ENCODE results near the gene ARNT2. TPM values are rescaled to one million over a fixed set of nuclear protein-coding genes. Genes with fewer than 3 reads are reported as not detected.

Gene ARNT2
- total RNA-seq, 1 donor from 2014 or later = 72.4 TPM

DNA sequence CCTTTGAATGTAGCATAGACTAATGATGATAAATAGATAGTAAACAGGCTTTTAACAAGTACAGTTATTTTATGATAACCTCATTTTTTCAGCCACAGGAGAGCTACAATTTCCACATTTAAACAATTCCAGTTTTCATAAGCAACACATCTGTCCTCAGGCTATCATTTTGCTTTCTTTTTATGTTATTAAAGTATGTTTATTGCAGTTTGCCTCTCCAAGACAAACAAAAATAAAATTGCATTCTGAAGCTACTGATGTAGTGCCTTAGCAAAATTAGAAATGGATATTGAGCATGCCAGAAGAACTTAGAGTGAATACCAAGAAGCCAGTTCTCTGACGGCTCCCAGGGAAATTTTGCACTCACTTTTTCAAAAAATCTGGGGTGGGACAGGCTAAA is 150.4 kb downstream of the ARNT2 start:
- H3K4me1 Mint-ChIP-seq (ENCODE audit: unreplicated experiment) = peaks cover 45% of the 10 kb centered on the region
- no peaks in the 10 kb centered on the region for H3K9me3 Mint-ChIP-seq (ENCODE audit: unreplicated experiment)
- TF ChIP-seq, protein P1, sequence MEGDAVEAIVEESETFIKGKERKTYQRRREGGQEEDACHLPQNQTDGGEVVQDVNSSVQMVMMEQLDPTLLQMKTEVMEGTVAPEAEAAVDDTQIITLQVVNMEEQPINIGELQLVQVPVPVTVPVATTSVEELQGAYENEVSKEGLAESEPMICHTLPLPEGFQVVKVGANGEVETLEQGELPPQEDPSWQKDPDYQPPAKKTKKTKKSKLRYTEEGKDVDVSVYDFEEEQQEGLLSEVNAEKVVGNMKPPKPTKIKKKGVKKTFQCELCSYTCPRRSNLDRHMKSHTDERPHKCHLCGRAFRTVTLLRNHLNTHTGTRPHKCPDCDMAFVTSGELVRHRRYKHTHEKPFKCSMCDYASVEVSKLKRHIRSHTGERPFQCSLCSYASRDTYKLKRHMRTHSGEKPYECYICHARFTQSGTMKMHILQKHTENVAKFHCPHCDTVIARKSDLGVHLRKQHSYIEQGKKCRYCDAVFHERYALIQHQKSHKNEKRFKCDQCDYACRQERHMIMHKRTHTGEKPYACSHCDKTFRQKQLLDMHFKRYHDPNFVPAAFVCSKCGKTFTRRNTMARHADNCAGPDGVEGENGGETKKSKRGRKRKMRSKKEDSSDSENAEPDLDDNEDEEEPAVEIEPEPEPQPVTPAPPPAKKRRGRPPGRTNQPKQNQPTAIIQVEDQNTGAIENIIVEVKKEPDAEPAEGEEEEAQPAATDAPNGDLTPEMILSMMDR (IDR thresholded peaks at IDR 0.05) = no peak
- H3K36me3 Mint-ChIP-seq (ENCODE audit: unreplicated experiment) = peaks cover 52% of the 10 kb centered on the region
- no peak overlapping the region for H3K27ac Mint-ChIP-seq (ENCODE audit: unreplicated experiment)
- DNase-seq (ENCODE audit: extremely low spot score, unreplicated experiment) = no peak
- H3K27me3 Mint-ChIP-seq (ENCODE audit: unreplicated experiment) = no peaks in the 10 kb centered on the region
- H3K4me3 Mint-ChIP-seq (ENCODE audit: unreplicated experiment) = no peak overlapping the region

DNA sequence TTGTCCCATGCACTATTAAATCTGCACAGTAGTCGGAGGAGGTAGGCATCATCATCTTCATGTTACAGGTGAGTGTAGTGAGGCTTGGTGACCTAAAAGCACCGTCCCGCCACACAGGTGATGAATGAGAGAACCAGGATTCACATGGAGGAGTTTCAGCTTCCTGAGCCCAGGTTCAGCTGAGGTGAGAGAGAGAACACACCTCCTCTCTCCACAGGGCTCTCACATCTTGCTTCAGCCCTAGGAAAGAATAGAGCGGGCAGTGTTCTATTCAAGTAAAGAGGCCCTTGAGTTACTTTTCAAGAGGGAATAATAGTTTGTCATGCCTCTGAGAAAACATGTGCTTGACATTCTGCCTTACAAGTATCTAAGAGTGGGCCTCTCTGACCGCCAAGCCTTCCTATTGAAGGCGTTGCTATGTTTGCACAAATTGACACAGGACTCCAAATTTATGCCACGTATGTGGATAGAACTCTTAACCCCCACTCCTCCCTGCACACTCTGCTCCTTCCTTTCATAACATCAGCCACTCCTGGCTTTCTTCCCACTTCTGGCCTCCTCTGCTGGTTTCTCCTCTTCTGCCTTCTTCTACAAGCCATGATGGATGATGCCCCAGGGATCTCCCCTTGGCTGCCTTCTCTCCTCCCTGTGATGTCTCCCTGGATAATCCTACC is 152.6 kb downstream of the ARNT2 start:
- H3K4me3 Mint-ChIP-seq (ENCODE audit: unreplicated experiment) = no peak overlapping the region
- TF ChIP-seq, protein P1 (IDR thresholded peaks at IDR 0.05) = no peak
- no peak overlapping the region for H3K27ac Mint-ChIP-seq (ENCODE audit: unreplicated experiment)
- no peaks in the 10 kb centered on the region for H3K27me3 Mint-ChIP-seq (ENCODE audit: unreplicated experiment)
- DNase-seq (ENCODE audit: extremely low spot score, unreplicated experiment) = peak; percentile 65
- peaks cover 40% of the 10 kb centered on the region for H3K4me1 Mint-ChIP-seq (ENCODE audit: unreplicated experiment)
- peaks cover 57% of the 10 kb centered on the region for H3K36me3 Mint-ChIP-seq (ENCODE audit: unreplicated experiment)
- no peaks in the 10 kb centered on the region for H3K9me3 Mint-ChIP-seq (ENCODE audit: unreplicated experiment)

DNA sequence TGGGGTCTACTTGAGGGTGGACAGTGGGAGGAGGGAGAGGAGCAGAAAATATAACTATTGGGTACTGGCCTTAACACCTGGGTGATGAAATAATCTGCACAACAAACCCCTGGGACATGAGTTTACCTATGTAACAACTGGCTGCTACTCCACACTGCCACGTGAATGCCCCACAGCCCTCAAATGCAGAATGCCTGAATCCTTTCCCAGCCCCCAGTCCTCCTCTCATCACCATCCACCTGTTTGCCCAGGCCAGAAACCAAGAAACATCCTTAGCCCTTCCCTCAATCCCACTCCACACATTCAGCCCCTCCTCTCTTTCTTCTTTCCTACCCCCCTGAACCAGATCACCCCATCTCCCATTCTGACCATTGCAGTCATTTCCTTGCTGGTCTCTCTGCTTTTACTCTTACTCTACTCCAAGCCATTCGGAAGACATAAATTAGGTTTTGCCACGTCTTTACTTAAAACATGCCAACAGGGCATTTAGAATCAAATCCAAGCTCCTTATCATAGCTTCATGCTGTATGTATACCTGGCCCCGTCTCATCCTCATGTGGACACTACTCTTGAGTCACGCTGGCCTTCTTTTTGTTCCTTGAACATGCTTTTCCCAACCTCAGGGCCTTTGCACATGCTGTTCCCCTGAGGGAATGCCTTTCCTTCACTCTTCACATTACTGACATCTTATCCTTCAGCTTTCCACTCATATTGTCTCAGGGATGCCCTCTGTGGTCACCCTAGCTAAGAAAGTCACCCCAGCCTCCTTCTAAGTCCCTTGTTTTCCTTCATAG is 153.5 kb downstream of the ARNT2 start:
- H3K4me3 Mint-ChIP-seq (ENCODE audit: unreplicated experiment) = no peak overlapping the region
- no peaks in the 10 kb centered on the region for H3K27me3 Mint-ChIP-seq (ENCODE audit: unreplicated experiment)
- peak overlapping the region; percentile 48 for H3K27ac Mint-ChIP-seq (ENCODE audit: unreplicated experiment)
- DNase-seq (ENCODE audit: extremely low spot score, unreplicated experiment) = peak; percentile 53
- H3K9me3 Mint-ChIP-seq (ENCODE audit: unreplicated experiment) = no peaks in the 10 kb centered on the region
- H3K4me1 Mint-ChIP-seq (ENCODE audit: unreplicated experiment) = peaks cover 43% of the 10 kb centered on the region
- TF ChIP-seq, protein P1 (IDR thresholded peaks at IDR 0.05) = no peak
- peaks cover 55% of the 10 kb centered on the region for H3K36me3 Mint-ChIP-seq (ENCODE audit: unreplicated experiment)

DNA sequence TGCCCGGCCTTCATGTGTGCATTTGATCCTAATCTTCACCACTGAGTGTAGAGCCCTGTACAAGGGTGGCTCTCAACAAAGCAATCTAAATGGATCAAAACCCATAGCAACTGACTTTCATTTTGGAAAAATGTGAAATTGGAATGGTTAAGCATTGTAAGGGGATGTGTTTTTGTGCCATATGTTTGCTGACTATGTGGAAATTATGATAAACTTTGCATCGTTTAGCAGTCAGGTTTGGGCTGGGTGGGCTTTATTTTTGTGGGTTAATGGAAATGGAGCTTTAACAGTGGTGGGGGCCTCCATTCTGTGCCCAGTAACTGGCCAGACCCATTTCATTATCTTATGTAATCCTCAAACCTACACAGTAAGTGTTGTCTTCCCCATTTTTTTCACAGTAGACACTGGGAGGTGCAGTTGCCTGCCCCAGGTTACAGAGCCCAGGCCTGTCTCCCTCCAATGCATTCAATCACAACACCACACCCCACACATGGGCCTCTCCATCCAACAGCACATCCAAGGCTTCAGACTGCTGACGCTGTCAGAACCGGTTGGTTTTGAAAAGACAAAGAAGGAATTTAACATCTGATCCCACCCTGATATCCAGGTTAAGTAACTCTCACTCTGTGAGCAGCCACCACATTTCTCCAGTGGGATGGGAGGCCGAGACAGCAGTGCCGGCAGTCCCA is 154.6 kb downstream of the ARNT2 start:
- H3K27me3 Mint-ChIP-seq (ENCODE audit: unreplicated experiment) = no peaks in the 10 kb centered on the region
- H3K4me1 Mint-ChIP-seq (ENCODE audit: unreplicated experiment) = peaks cover 49% of the 10 kb centered on the region
- DNase-seq (ENCODE audit: extremely low spot score, unreplicated experiment) = peak; percentile 42
- peak overlapping the region; percentile 28 for H3K27ac Mint-ChIP-seq (ENCODE audit: unreplicated experiment)
- TF ChIP-seq, protein P1 (IDR thresholded peaks at IDR 0.05) = no peak
- H3K9me3 Mint-ChIP-seq (ENCODE audit: unreplicated experiment) = no peaks in the 10 kb centered on the region
- no peak overlapping the region for H3K4me3 Mint-ChIP-seq (ENCODE audit: unreplicated experiment)
- peaks cover 60% of the 10 kb centered on the region for H3K36me3 Mint-ChIP-seq (ENCODE audit: unreplicated experiment)

DNA sequence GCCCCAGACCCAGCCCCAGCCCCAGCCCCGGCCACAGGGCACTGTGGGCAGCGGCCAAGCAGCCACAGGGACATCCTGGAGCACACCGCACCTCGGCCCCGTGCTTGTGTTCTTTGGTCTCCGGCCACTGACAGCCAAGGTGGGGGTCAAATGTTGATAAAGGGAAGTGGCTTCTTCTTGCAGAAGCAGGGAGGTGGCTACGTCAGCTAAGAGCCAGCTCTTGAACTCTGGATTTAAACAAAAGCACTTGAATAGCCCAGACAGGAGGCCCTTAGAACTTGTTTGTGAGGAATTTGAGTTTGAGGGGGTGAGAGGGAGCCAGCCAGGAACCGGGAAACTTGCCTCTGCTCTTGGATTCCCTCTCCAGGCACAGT is 155.1 kb downstream of the ARNT2 start:
- Mint-ChIP-seq H3K27ac (ENCODE audit: unreplicated experiment) (no peak overlapping the region), H3K9me3 (ENCODE audit: unreplicated experiment) (no peaks in the 10 kb centered on the region), H3K4me3 (ENCODE audit: unreplicated experiment) (no peak overlapping the region), H3K4me1 (ENCODE audit: unreplicated experiment) (peaks cover 49% of the 10 kb centered on the region), H3K27me3 (ENCODE audit: unreplicated experiment) (no peaks in the 10 kb centered on the region), H3K36me3 (ENCODE audit: unreplicated experiment) (peaks cover 65% of the 10 kb centered on the region)
- TF ChIP-seq, protein P1 (IDR thresholded peaks at IDR 0.05) = no peak
- DNase-seq (ENCODE audit: extremely low spot score, unreplicated experiment) = peak; percentile 71
